Testis (tissue), 3 donors: Measurements from ENCODE around the gene RETREG3. TPM values are rescaled to one million over a fixed set of nuclear protein-coding genes. Genes with fewer than 3 reads are reported as not detected.
"Not testable (repeated sequence)": the region's sequence is repeated elsewhere in the genome, so short reads cannot be mapped to it uniquely, and the experiment has no call there.

Source experiments
- DNase-seq: peaks from one replicate; pipeline ENCODE4 v3.0.0-alpha.2; 2019
- H3K27ac ChIP-seq, 2 donors: fragments of 200-600 bp; sonication (generic); one replicate each; pipeline ENCODE4 v1.5.1; 2019
- H3K27me3 ChIP-seq: fragments of 200-600 bp; sonication (generic); one replicate; pipeline ENCODE4 v1.5.1; 2019
- H3K36me3 ChIP-seq: fragments of 200-600 bp; sonication (generic); one replicate; pipeline ENCODE4 v1.5.1; 2017; ENCODE audit warnings: low read depth; ENCODE audit errors: missing control alignments
- H3K4me1 ChIP-seq: fragments of 200-600 bp; sonication (generic); one replicate; pipeline ENCODE4 v1.5.1; 2019
- H3K4me3 ChIP-seq, 2 donors: fragments of 200-600 bp; sonication (generic); one replicate each; pipeline ENCODE4 v1.5.1; 2017 to 2019
- H3K9me3 ChIP-seq: fragments of 200-600 bp; sonication (generic); one replicate; pipeline ENCODE4 v1.5.1; 2017
- CTCF ChIP-seq, 3 experiments: fragments of 450-650 bp in 2 of 3; fragments of 200-600 bp in 1 of 3; sonication (generic) in 1 of 3; IDR thresholded peaks; one replicate each; pipeline ENCODE4 v1.5.1; 2016 to 2019; ENCODE audit warnings: antibody characterized with exemption in 3 of 3, mild to moderate bottlenecking in 2 of 3, moderate library complexity in 1 of 3
- POLR2A ChIP-seq: fragments of 450-650 bp; IDR thresholded peaks from one replicate; pipeline ENCODE4 v1.6.1; 2017; ENCODE audit warnings: antibody characterized with exemption, mild to moderate bottlenecking, moderate library complexity
- WGBS, 2 donors: methylation state at CpG; one replicate each; pipeline ENCODE4 v1.1.5; 2018; 5-methylcytosine and 5-hydroxymethylcytosine counted together
- intact Hi-C: fragments of 100-400 bp; cut with DNase I; formaldehyde crosslinking; loops from one replicate; pipeline ENCODE4 v1.15.1; 2023; ENCODE audit warnings: low total_unique reads
- polyA plus RNA-seq: library from polyadenylated mRNA; stranded (reverse); fragments of 350-450 nt; fragmentation: Illumina TruSeq; extraction: RNeasy Lipid Tissue Mini Kit (QIAGEN cat#74804); gene quantifications from one replicate; pipeline ENCODE4 v1.2.3, GENCODE V29; 2014; ENCODE audit warnings: low read depth, low replicate concordance; ENCODE audit not compliant: insufficient read depth
- total RNA-seq, 2 donors: library from RNA; depleted of rRNA; stranded (reverse); fragments of >200 nt; gene quantifications; one replicate each; pipeline ENCODE4 v1.2.3, GENCODE V29; 2016

RETREG3 gene
- total and polyA plus RNA-seq, 3 donors from 2014 or later, result 62.3 to 154 (median 140) TPM

- no peak overlapping the region for H3K27ac ChIP-seq
- intact Hi-C loops, result no loop called here
- 65 to 70% methylated on average over 7 of the region's 7 CpGs for WGBS, 2 donors
Measured at GRCh38 chr17:42623732-42624596, 14.8 kb upstream of the RETREG3 start.

GRCh38 chr17:42623271-42623670 is 14.1 kb upstream of the RETREG3 start:
- WGBS, 2 donors, result 75 to 87% methylated on average over 2 of the region's 2 CpGs
- Histone ChIP-seq H3K4me1 (peaks cover 10% of the 10 kb centered on the region), H3K27ac (peak overlapping the region in 1 of 2 donors; percentile 20)

More at GRCh38 chr17:42623732-42624596, 14.8 kb upstream of the RETREG3 start:
- peaks cover 6% of the 10 kb centered on the region for H3K4me1 ChIP-seq
- H3K36me3 ChIP-seq, result no peaks in the 10 kb centered on the region
- DNase-seq, result no peak
- no peaks in the 10 kb centered on the region for H3K27me3 ChIP-seq
- H3K4me3 ChIP-seq, result no peak overlapping the region
- no peaks in the 10 kb centered on the region for H3K9me3 ChIP-seq
- TF ChIP-seq POLR2A, result no peak
- no peak for TF ChIP-seq CTCF (IDR thresholded peaks at IDR 0.05)

DNA sequence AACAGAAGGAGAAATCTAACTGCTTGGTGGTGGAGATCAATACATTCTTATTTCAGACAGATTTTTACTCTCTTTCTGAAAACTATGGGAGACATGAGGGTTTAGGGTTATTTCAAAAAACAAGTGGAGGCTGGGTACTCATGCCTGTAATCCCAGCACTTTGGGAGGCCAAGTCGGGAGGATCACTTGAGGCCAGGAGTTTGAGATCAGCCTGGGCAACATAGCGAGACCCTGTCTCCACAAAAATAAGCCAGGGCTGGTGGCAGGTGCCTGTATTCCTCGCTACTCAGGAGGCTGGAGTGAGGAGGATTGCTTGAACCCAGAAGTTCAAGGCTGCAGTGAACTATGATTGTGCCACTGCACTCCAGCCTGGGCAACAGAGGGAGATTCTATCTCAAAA is 12.8 kb upstream of the RETREG3 start:
- H3K27ac ChIP-seq, H3K36me3 ChIP-seq, intact Hi-C loops, H3K27me3 ChIP-seq, H3K9me3 ChIP-seq, H3K4me3 ChIP-seq, DNase-seq: not testable (repeated sequence)
- 72 to 78% methylated on average over 3 of the region's 3 CpGs for WGBS, 2 donors
- peaks cover 16% of the 10 kb centered on the region for H3K4me1 ChIP-seq

More at GRCh38 chr17:42623271-42623670, 14.1 kb upstream of the RETREG3 start:
- Histone ChIP-seq H3K4me3 (no peak overlapping the region), H3K36me3 (no peaks in the 10 kb centered on the region), H3K9me3 (no peaks in the 10 kb centered on the region), H3K27me3 (no peaks in the 10 kb centered on the region)
- intact Hi-C loops, result no loop called here
- no peak for DNase-seq
- no peak for TF ChIP-seq POLR2A
- no peak for TF ChIP-seq CTCF (IDR thresholded peaks at IDR 0.05)

- no peak overlapping the region for H3K4me3 ChIP-seq
- TF ChIP-seq CTCF (IDR thresholded peaks at IDR 0.05) (peak in 1 of 3 experiments; percentile 10), POLR2A (no peak)
- H3K27me3 ChIP-seq, result no peaks in the 10 kb centered on the region
- peaks cover 10% of the 10 kb centered on the region for H3K4me1 ChIP-seq
- 35 to 39% methylated on average over 8 to 9 of the region's 9 CpGs for WGBS, 2 donors
- intact Hi-C loops, result no loop called here
- no peaks in the 10 kb centered on the region for H3K9me3 ChIP-seq
- H3K27ac ChIP-seq, result peak overlapping the region in 1 of 2 donors; percentile 5
- H3K36me3 ChIP-seq, result no peaks in the 10 kb centered on the region
- DNase-seq, result peak; percentile 74
Measured at GRCh38 chr17:42618442-42619150, 9.4 kb upstream of the RETREG3 start.

DNA sequence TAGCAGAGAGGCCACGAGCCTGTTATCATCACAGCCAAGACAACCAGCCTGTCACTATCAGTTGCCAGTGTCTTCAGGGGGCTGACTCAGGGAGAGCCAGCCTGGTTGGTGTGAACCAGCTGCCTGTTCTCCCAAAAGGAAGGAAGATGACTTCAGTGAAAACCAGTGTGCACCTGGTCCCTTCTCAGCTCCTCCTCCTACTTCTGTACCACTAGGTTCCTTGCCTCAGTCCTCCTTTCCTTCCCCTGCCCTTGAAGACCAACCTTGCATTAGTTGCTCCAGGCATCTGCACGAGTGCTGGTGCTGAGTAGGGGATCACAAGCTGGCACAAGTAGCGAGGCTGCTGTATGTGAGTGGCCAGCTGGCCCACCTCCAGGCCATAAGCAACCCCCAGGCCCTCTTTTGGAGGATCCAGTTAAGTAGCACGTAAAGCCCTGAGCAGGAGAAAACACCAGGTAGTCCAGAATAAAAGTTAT is 8.8 kb upstream of the RETREG3 start:
- DNase-seq, result no peak
- Histone ChIP-seq H3K9me3 (no peaks in the 10 kb centered on the region), H3K27me3 (no peaks in the 10 kb centered on the region), H3K4me1 (peaks cover 10% of the 10 kb centered on the region), H3K4me3 (no peak overlapping the region), H3K36me3 (no peaks in the 10 kb centered on the region), H3K27ac (peak overlapping the region in 1 of 2 donors; percentile 24)
- intact Hi-C loops, result no loop called here
- TF ChIP-seq CTCF (IDR thresholded peaks at IDR 0.05), result no peak
- no peak for TF ChIP-seq POLR2A
- 49 to 57% methylated on average over 1 to 4 of the region's 4 CpGs for WGBS, 2 donors
